ENCODE measurements around the gene ASPHD2.
"Not testable (repeated sequence)": the region's sequence is repeated elsewhere in the genome, so short reads cannot be mapped to it uniquely, and the experiment has no call there.

The ASPHD2 gene

GRCh38 chr22:26416256-26416655 is 12.8 kb upstream of the ASPHD2 start:
- no peak for DNase-seq

GRCh38 chr22:26416670-26417276 is 12.3 kb upstream of the ASPHD2 start:
- DNase-seq, result peak in 1 of 58 donors; percentile 18

- no peak for DNase-seq
These were observed 11.7 kb upstream of the ASPHD2 start for GRCh38 chr22:26417406-26417805.

GRCh38 chr22:26418620-26419019 is 10.4 kb upstream of the ASPHD2 start:
- no peak for DNase-seq

GRCh38 chr22:26426924-26427323 is 2.1 kb upstream of the ASPHD2 start:
- DNase-seq, result no peak

- DNase-seq, result no peak
These were observed 612 bp downstream of the ASPHD2 start for GRCh38 chr22:26429458-26430286.

- DNase-seq, result no peak
These were observed 1.5 kb downstream of the ASPHD2 start for GRCh38 chr22:26430600-26430999.

- DNase-seq, result no peak
These were observed 2.4 kb downstream of the ASPHD2 start for GRCh38 chr22:26431261-26431995.

GRCh38 chr22:26432619-26433311 is 3.7 kb downstream of the ASPHD2 start:
- DNase-seq, result no peak

GRCh38 chr22:26433805-26434204 is 4.7 kb downstream of the ASPHD2 start:
- no peak for DNase-seq

- DNase-seq, result peak in 2 of 58 donors; percentile 4 to 22
These were observed 6.5 kb downstream of the ASPHD2 start for GRCh38 chr22:26435327-26436093.

GRCh38 chr22:26436903-26437515 is 7.9 kb downstream of the ASPHD2 start:
- peak in 1 of 58 donors; percentile 13 for DNase-seq

GRCh38 chr22:26437694-26438392 is 8.8 kb downstream of the ASPHD2 start:
- DNase-seq, result no peak

GRCh38 chr22:26438776-26439175 is 9.7 kb downstream of the ASPHD2 start:
- not testable (repeated sequence) for DNase-seq

- DNase-seq, result no peak
These were observed 10.5 kb downstream of the ASPHD2 start for GRCh38 chr22:26439559-26439958.

GRCh38 chr22:26442086-26442756 is 13.2 kb downstream of the ASPHD2 start:
- DNase-seq, result no peak

GRCh38 chr22:26443901-26444690 is 15.0 kb downstream of the ASPHD2 start:
- DNase-seq, result no peak

GRCh38 chr22:26444777-26445176 is 15.7 kb downstream of the ASPHD2 start:
- no peak for DNase-seq
